SU-DHL-6 (cell line): ENCODE data around the gene B4GALNT4.

Source experiments
- H2AFZ ChIP-seq: fragments of 200-600 bp; sonication (generic); 2 replicates; pipeline ENCODE4 v1.6.1; 2014; ENCODE audit warnings: low read depth, mild to moderate bottlenecking, moderate library complexity, mixed read lengths, antibody characterized with exemption, low read length; ENCODE audit not compliant: severe bottlenecking
- H3F3A ChIP-seq: fragments of 200-600 bp; shearing (Covaris generic); 2 replicates; pipeline ENCODE4 v1.6.0; 2016; ENCODE audit warnings: antibody characterized with exemption, mild to moderate bottlenecking; ENCODE audit not compliant: insufficient read depth
- H3K27ac ChIP-seq: fragments of 200-600 bp; sonication (generic); 2 replicates; pipeline ENCODE4 v1.5.1; 2016; ENCODE audit warnings: low read depth, mild to moderate bottlenecking, low read length, moderate library complexity, mixed read lengths
- H3K27me3 ChIP-seq: fragments of 200-600 bp; sonication (generic), shearing (Covaris generic); 2 replicates; pipeline ENCODE4 v1.6.0; 2014; ENCODE audit warnings: mild to moderate bottlenecking, low read length
- H3K36me3 ChIP-seq: fragments of 200-600 bp; sonication (generic); 2 replicates; pipeline ENCODE4 v1.6.1; 2014; ENCODE audit warnings: mild to moderate bottlenecking, low read length, mixed read lengths
- H3K4me2 ChIP-seq: fragments of 300-600, 200-600 bp; shearing (Covaris generic), sonication (generic); 2 replicates; pipeline ENCODE4 v1.6.0; 2014; ENCODE audit warnings: low read length, low read depth, mild to moderate bottlenecking; ENCODE audit not compliant: poor library complexity, severe bottlenecking
- H3K4me3 ChIP-seq: fragments of 200-600 bp; sonication (generic); 2 replicates; pipeline ENCODE4 v1.5.1; 2014; ENCODE audit warnings: antibody characterized with exemption, low read length, mild to moderate bottlenecking, mixed read lengths; ENCODE audit not compliant: insufficient read depth, poor library complexity, severe bottlenecking
- H3K79me2 ChIP-seq: fragments of 200-600 bp; sonication (generic); 2 replicates; pipeline ENCODE4 v1.6.1; 2014; ENCODE audit warnings: mild to moderate bottlenecking, low read length, moderate library complexity; ENCODE audit not compliant: insufficient read depth
- H3K9ac ChIP-seq: fragments of 200-600 bp; sonication (generic); 2 replicates; pipeline ENCODE4 v1.7.0; 2014; ENCODE audit warnings: mild to moderate bottlenecking, low read length
- H3K9me2 ChIP-seq: fragments of 200-600 bp; sonication (generic); replicated peaks from 2 replicates; pipeline ENCODE4 v1.6.1; 2014; ENCODE audit warnings: low read length; ENCODE audit not compliant: insufficient read depth
- H3K9me3 ChIP-seq: fragments of 200-600 bp; sonication (generic); 2 replicates; pipeline ENCODE4 v1.6.1; 2014; ENCODE audit warnings: low read length, mixed read lengths; ENCODE audit not compliant: insufficient read depth
- H4K20me1 ChIP-seq: fragments of 200-600 bp; sonication (generic); 2 replicates; pipeline ENCODE4 v1.6.1; 2014; ENCODE audit warnings: low read depth, mild to moderate bottlenecking, antibody characterized with exemption, low read length, moderate library complexity, mixed read lengths
- EZH2phosphoT487 ChIP-seq: fragments of 200-600 bp; sonication (generic), shearing (Covaris generic); conservative IDR thresholded peaks from 2 replicates; pipeline ENCODE4 v1.6.1; 2018; ENCODE audit warnings: mild to moderate bottlenecking, antibody characterized with exemption, low read length, moderate library complexity, mixed read lengths
- TF ChIP-seq, protein P1 (sequence below): fragments of 200-600 bp; sonication (generic); IDR thresholded peaks from one replicate; pipeline ENCODE4 v1.5.1; 2017; ENCODE audit warnings: antibody characterized with exemption, mild to moderate bottlenecking, low read length, moderate library complexity; ENCODE audit not compliant: insufficient read depth, poor library complexity, severe bottlenecking

Gene B4GALNT4

DNA sequence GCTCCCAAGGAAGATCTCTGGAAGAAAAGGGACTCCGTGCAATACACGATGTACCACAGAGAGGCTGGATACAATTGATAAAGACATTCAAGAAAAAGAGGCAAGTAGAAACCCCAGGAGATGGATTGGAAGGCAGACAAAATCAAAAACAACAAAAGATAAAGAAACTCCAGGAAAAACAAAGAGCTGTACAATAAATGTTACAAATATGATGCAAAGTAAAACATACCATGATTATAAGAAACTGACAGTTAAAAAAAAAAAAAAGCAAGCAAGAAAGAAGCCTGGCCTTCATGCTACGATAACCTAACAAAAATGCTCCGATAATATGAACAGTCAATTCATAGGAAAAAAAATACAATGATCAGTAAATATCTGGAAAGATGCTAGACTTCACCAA lies 56.0 kb downstream of the B4GALNT4 start:
- H3K9ac ChIP-seq, result no peak overlapping the region
- no peaks in the 10 kb centered on the region for H3F3A ChIP-seq
- no peaks in the 10 kb centered on the region for H3K36me3 ChIP-seq
- H3K27me3 ChIP-seq, result no peaks in the 10 kb centered on the region
- H2AFZ ChIP-seq, result no peak overlapping the region
- H3K79me2 ChIP-seq, result no peaks in the 10 kb centered on the region
- H4K20me1 ChIP-seq, result no peaks in the 10 kb centered on the region
- H3K4me3 ChIP-seq, result no peak overlapping the region
- TF ChIP-seq EZH2phosphoT487, result no peak
- TF ChIP-seq, protein P1, sequence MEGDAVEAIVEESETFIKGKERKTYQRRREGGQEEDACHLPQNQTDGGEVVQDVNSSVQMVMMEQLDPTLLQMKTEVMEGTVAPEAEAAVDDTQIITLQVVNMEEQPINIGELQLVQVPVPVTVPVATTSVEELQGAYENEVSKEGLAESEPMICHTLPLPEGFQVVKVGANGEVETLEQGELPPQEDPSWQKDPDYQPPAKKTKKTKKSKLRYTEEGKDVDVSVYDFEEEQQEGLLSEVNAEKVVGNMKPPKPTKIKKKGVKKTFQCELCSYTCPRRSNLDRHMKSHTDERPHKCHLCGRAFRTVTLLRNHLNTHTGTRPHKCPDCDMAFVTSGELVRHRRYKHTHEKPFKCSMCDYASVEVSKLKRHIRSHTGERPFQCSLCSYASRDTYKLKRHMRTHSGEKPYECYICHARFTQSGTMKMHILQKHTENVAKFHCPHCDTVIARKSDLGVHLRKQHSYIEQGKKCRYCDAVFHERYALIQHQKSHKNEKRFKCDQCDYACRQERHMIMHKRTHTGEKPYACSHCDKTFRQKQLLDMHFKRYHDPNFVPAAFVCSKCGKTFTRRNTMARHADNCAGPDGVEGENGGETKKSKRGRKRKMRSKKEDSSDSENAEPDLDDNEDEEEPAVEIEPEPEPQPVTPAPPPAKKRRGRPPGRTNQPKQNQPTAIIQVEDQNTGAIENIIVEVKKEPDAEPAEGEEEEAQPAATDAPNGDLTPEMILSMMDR, result no peak
- no peak overlapping the region for H3K4me2 ChIP-seq
- H3K27ac ChIP-seq, result no peak overlapping the region
- no peaks in the 10 kb centered on the region for H3K9me3 ChIP-seq
- no peaks in the 10 kb centered on the region for H3K9me2 ChIP-seq

DNA sequence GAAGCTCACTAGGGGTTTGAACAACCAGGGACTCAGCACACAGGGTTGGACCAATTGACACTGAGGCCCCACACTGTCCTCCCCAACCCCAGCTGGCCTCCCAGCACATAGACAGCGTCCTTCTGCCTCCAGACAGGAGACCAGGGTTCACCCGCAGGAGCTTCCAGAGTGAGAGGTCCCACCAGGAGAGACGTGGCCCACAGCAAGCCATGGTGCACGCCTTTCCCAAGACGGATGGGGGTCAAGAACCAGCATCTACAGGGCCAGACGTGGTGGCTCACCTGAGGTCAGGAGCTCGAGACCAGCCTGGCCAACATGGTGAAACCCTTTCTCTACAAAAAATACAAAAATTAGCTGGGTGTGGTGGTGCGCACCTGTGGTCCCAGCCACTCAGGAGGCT lies 57.6 kb downstream of the B4GALNT4 start:
- H3F3A ChIP-seq, result no peaks in the 10 kb centered on the region
- no peaks in the 10 kb centered on the region for H3K27me3 ChIP-seq
- H3K36me3 ChIP-seq, result no peaks in the 10 kb centered on the region
- H3K9me3 ChIP-seq, result no peaks in the 10 kb centered on the region
- H3K79me2 ChIP-seq, result no peaks in the 10 kb centered on the region
- H3K4me3 ChIP-seq, result no peak overlapping the region
- no peak overlapping the region for H3K9ac ChIP-seq
- no peak overlapping the region for H3K27ac ChIP-seq
- TF ChIP-seq, protein P1, result no peak
- TF ChIP-seq EZH2phosphoT487, result no peak
- H3K4me2 ChIP-seq, result no peak overlapping the region
- no peaks in the 10 kb centered on the region for H3K9me2 ChIP-seq
- no peaks in the 10 kb centered on the region for H4K20me1 ChIP-seq
- H2AFZ ChIP-seq, result no peak overlapping the region

DNA sequence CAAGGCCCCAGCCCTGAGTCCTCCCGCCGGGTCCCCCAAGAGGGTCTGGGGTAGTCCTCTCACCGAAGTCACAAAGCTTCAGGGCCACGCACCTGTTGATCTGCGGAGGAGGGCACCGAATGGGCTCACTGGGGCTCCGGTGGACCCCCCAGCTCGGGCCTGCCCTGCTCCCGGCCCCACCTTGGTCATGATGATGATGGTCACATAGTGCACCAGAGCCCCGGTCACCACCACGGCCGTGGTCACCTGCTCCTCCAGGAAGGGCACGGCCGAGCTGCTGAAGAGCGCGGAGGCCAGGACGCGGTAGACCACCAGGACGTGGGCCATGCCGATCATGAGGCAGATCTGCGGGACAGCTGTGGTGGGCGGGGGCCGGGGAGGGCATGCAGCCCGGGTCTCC lies 59.0 kb downstream of the B4GALNT4 start:
- TF ChIP-seq, protein P1, result no peak
- TF ChIP-seq EZH2phosphoT487, result no peak
- Histone ChIP-seq H3K27ac (no peak overlapping the region), H3K9me2 (no peaks in the 10 kb centered on the region), H3K36me3 (no peaks in the 10 kb centered on the region), H4K20me1 (no peaks in the 10 kb centered on the region), H2AFZ (no peak overlapping the region), H3K4me2 (no peak overlapping the region), H3K79me2 (no peaks in the 10 kb centered on the region), H3F3A (no peaks in the 10 kb centered on the region), H3K27me3 (no peaks in the 10 kb centered on the region), H3K4me3 (no peak overlapping the region), H3K9ac (no peak overlapping the region), H3K9me3 (no peaks in the 10 kb centered on the region)

DNA sequence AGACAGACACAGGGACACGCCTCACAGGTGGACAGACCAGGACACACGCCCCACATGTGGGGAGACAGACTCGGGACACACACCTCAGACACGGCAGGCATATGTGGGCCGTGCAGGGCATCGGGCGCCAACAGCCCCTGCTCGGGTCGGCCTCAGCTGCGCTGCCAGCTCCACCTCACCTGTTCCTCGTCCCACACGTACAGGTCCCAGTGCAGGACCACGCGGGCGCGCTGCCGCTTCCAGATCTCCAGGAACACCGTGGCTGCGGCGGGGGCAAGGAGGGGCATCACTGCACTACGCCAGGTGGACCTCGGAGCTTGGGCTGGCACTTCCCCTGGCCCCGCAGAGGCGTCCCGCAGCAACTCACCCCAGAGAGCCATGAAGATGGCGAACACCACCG lies 60.1 kb downstream of the B4GALNT4 start:
- Histone ChIP-seq H3K4me2 (no peak overlapping the region), H3K27ac (no peak overlapping the region), H4K20me1 (no peaks in the 10 kb centered on the region), H3K4me3 (no peak overlapping the region), H3K79me2 (no peaks in the 10 kb centered on the region), H3F3A (no peaks in the 10 kb centered on the region), H3K27me3 (no peaks in the 10 kb centered on the region), H3K9ac (no peak overlapping the region), H3K36me3 (no peaks in the 10 kb centered on the region), H3K9me3 (no peaks in the 10 kb centered on the region), H2AFZ (no peak overlapping the region), H3K9me2 (no peaks in the 10 kb centered on the region)
- TF ChIP-seq, protein P1, result no peak
- no peak for TF ChIP-seq EZH2phosphoT487
